ENCODE data around the gene PDPK1.

DNA sequence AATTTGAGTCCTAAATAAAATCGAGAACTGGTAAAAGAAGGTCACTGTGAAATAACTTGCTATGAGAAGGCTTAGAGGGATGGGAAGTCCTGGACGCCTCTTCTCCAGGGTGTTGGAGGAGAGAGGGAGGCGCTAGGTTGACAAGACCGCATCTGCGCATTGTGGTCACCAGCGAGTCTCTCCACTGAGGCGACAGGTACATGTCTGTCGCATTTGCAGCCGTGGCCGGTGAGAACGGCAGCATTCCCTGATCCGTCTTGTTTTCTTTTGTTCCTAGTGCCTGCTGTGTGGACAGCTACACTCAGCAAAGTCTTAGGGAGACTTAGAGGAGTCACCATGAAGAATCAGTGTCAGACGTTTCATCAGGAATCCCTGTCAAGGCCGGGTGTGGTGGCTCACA lies 32.1 kb upstream of the PDPK1 start:
- TF ChIP-seq CTCF (IDR thresholded peaks at IDR 0.05) (no peak), POLR2A (IDR thresholded peaks at IDR 0.05) (no peak)

All from ovary (tissue), 3 donors.